H9 (cell line): Measurements from ENCODE around the gene TSPAN32. TPM values are rescaled to one million over a fixed set of nuclear protein-coding genes. Genes with fewer than 3 reads are reported as not detected.

ENCODE experiments used
- DNase-seq: peaks from one replicate; pipeline ENCODE4 v3.0.0-alpha.2; 2017
- H2AFZ ChIP-seq: one replicate; pipeline ENCODE4 v1.6.1; 2013; ENCODE audit warnings: mild to moderate bottlenecking, low read length, control low read depth, moderate library complexity
- H2AK5ac ChIP-seq: 2 replicates; pipeline ENCODE4 v1.6.1; 2013; ENCODE audit warnings: low read length, control low read depth, mixed read lengths; ENCODE audit not compliant: insufficient read length
- H2BK120ac ChIP-seq: one replicate; pipeline ENCODE4 v1.6.1; 2013; ENCODE audit warnings: low read depth, mild to moderate bottlenecking, low read length, control low read depth, inconsistent platforms; ENCODE audit not compliant: poor library complexity, severe bottlenecking
- H2BK12ac ChIP-seq: 2 replicates; pipeline ENCODE4 v1.6.1; 2013; ENCODE audit warnings: low read length, control low read depth, mixed read lengths, low read depth; ENCODE audit not compliant: insufficient read length
- H2BK15ac ChIP-seq: 2 replicates; pipeline ENCODE4 v1.6.1; 2013; ENCODE audit warnings: low read depth, low read length, control low read depth
- H2BK20ac ChIP-seq: one replicate; pipeline ENCODE4 v1.6.1; 2013; ENCODE audit warnings: low read depth, mild to moderate bottlenecking, low read length, control low read depth, inconsistent platforms; ENCODE audit not compliant: poor library complexity, severe bottlenecking
- H2BK5ac ChIP-seq: 2 replicates; pipeline ENCODE4 v1.6.1; 2013; ENCODE audit warnings: low read length, control low read depth, mixed read lengths; ENCODE audit not compliant: insufficient read length
- H3K14ac ChIP-seq: 2 replicates; pipeline ENCODE4 v1.6.1; 2013; ENCODE audit warnings: low read length, control low read depth; ENCODE audit not compliant: insufficient read depth
- H3K18ac ChIP-seq: 2 replicates; pipeline ENCODE4 v1.6.1; 2013; ENCODE audit warnings: low read depth, mild to moderate bottlenecking, mixed read lengths, low read length, control low read depth; ENCODE audit not compliant: insufficient read length
- H3K23ac ChIP-seq: 2 replicates; pipeline ENCODE4 v1.6.1; 2013; ENCODE audit warnings: low read length, control low read depth, mixed read lengths, low read depth; ENCODE audit not compliant: insufficient read length
- H3K23me2 ChIP-seq: 2 replicates; pipeline ENCODE4 v1.6.1; 2013; ENCODE audit warnings: low read depth, mild to moderate bottlenecking, mixed read lengths, low read length, control low read depth; ENCODE audit not compliant: insufficient read length, poor library complexity, severe bottlenecking
- H3K27ac ChIP-seq: 2 replicates; pipeline ENCODE4 v1.5.1; 2013; ENCODE audit warnings: low read length, control low read depth, mixed read lengths, low read depth; ENCODE audit not compliant: insufficient read length
- H3K27me3 ChIP-seq: 2 replicates; pipeline ENCODE4 v1.6.1; 2013; ENCODE audit warnings: low read length, control low read depth, inconsistent platforms; ENCODE audit not compliant: insufficient read depth
- H3K4ac ChIP-seq: 2 replicates; pipeline ENCODE4 v1.6.1; 2013; ENCODE audit warnings: low read depth, mild to moderate bottlenecking, control low read depth, inconsistent platforms, low read length, moderate library complexity
- H3K4me1 ChIP-seq: 2 replicates; pipeline ENCODE4 v1.6.1; 2013; ENCODE audit warnings: low read length, control low read depth, inconsistent platforms; ENCODE audit not compliant: insufficient read depth
- H3K4me2 ChIP-seq: 2 replicates; pipeline ENCODE4 v1.6.1; 2013; ENCODE audit warnings: low read length, control low read depth, mixed read lengths; ENCODE audit not compliant: insufficient read length, insufficient read depth
- H3K56ac ChIP-seq: 2 replicates; pipeline ENCODE4 v1.6.1; 2013; ENCODE audit warnings: low read depth, mild to moderate bottlenecking, mixed read lengths, low read length, control low read depth; ENCODE audit not compliant: insufficient read length
- H3K79me1 ChIP-seq: 2 replicates; pipeline ENCODE4 v1.6.1; 2013; ENCODE audit warnings: low read depth, mild to moderate bottlenecking, moderate library complexity, low read length, control low read depth, inconsistent platforms; ENCODE audit not compliant: insufficient read depth, poor library complexity, severe bottlenecking
- H3K79me2 ChIP-seq: 2 replicates; pipeline ENCODE4 v1.6.1; 2013; ENCODE audit warnings: low read length, control low read depth, inconsistent platforms; ENCODE audit not compliant: insufficient read depth
- H3K9ac ChIP-seq: 2 replicates; pipeline ENCODE4 v1.6.1; 2013; ENCODE audit warnings: low read length, control low read depth, mixed read lengths; ENCODE audit not compliant: insufficient read length; ENCODE audit errors: extremely low read depth
- H3K9me3 ChIP-seq: one replicate; pipeline ENCODE4 v1.6.1; 2013; ENCODE audit warnings: low read depth, low read length, inconsistent platforms; ENCODE audit not compliant: control insufficient read depth
- H3T11ph ChIP-seq: one replicate; pipeline ENCODE4 v1.6.1; 2013; ENCODE audit warnings: mild to moderate bottlenecking, low read length, control low read depth, inconsistent platforms
- H4K20me1 ChIP-seq: one replicate; pipeline ENCODE4 v1.6.1; 2013; ENCODE audit not compliant: control insufficient read depth, insufficient read length, insufficient read depth
- H4K5ac ChIP-seq: 2 replicates; pipeline ENCODE4 v1.6.1; 2013; ENCODE audit warnings: low read depth, mild to moderate bottlenecking, mixed read lengths, low read length, control low read depth; ENCODE audit not compliant: insufficient read length
- H4K8ac ChIP-seq: replicated peaks from 2 replicates; pipeline ENCODE4 v1.6.1; 2013; ENCODE audit warnings: low read length, control low read depth, mixed read lengths, low read depth; ENCODE audit not compliant: insufficient read length
- H4K91ac ChIP-seq: 2 replicates; pipeline ENCODE4 v1.6.1; 2013; ENCODE audit warnings: low read depth, mild to moderate bottlenecking, moderate library complexity, mixed read lengths, low read length, control low read depth; ENCODE audit not compliant: insufficient read length
- H3K27ac Mint-ChIP-seq, 3 experiments: 2 replicates in 2 of 3; 3 replicates in 1 of 3; pipeline ENCODE4 v1.8.0; 2020 to 2021; ENCODE audit warnings: mixed read lengths in 3 of 3, mild to moderate bottlenecking in 1 of 3, moderate library complexity in 1 of 3
- H3K27me3 Mint-ChIP-seq: 2 replicates; pipeline ENCODE4 v1.8.0; 2021; ENCODE audit warnings: low read depth, mild to moderate bottlenecking, moderate library complexity, mixed read lengths
- H3K36me3 Mint-ChIP-seq, 3 experiments: 2 replicates in 2 of 3; 3 replicates in 1 of 3; pipeline ENCODE4 v1.8.0; 2020 to 2021; ENCODE audit warnings: low read depth in 3 of 3, mixed read lengths in 3 of 3; ENCODE audit not compliant: insufficient read depth in 1 of 3
- H3K4me1 Mint-ChIP-seq, 2 experiments: 2 replicates each; pipeline ENCODE4 v1.8.0; 2020; ENCODE audit warnings: mixed read lengths in 2 of 2
- H3K4me3 Mint-ChIP-seq, 2 experiments: 2 replicates in 1 of 2; 3 replicates in 1 of 2; pipeline ENCODE4 v1.8.0; 2020 to 2021; ENCODE audit warnings: mild to moderate bottlenecking in 2 of 2, mixed read lengths in 2 of 2, moderate library complexity in 1 of 2
- H3K9me3 Mint-ChIP-seq, 2 experiments: 2 replicates in 1 of 2; 3 replicates in 1 of 2; pipeline ENCODE4 v1.8.0; 2020; ENCODE audit warnings: mild to moderate bottlenecking in 2 of 2, mixed read lengths in 2 of 2, moderate library complexity in 1 of 2
- CTCF ChIP-seq: fragments of 200-600 bp; sonication (generic); conservative IDR thresholded peaks from 3 replicates; pipeline ENCODE4 v1.8.0; 2021; ENCODE audit warnings: antibody characterized with exemption, mild to moderate bottlenecking
- WGBS: extraction: QIAGEN DNeasy Blood & Tissue Kit; methylation state at CpG from one replicate; pipeline ENCODE4 v1.1.7; 2013; ENCODE audit warnings: missing lambda C conversion rate, low lambda C conversion rate, mixed read lengths; ENCODE audit not compliant: insufficient read length; ENCODE audit errors: extremely low coverage; 5-methylcytosine and 5-hydroxymethylcytosine counted together
- total RNA-seq: library from RNA; stranded (reverse); gene quantifications from 2 replicates; pipeline ENCODE4 v1.2.1, GENCODE V29; 2021

The TSPAN32 gene
- total RNA-seq, 1 experiment from 2014 or later: not detected

- no peaks in the 10 kb centered on the region for H3K23me2 ChIP-seq
- Mint-ChIP-seq H3K27me3 (peaks cover 12% of the 10 kb centered on the region), H3K27ac (no peak overlapping the region; a peak in 1 of 7 replicates), H3K9me3 (no peaks in the 10 kb centered on the region; a peak in 1 of 5 replicates), H3K36me3 (no peaks in the 10 kb centered on the region), H3K4me1 (peaks cover 0 to 7% of the 10 kb centered on the region in 2 experiments; a peak in 1 of 4 replicates), H3K4me3 (no peak overlapping the region)
- H2BK20ac ChIP-seq: no peak overlapping the region
- H2BK120ac ChIP-seq: no peak overlapping the region
- no peak for DNase-seq
- no peaks in the 10 kb centered on the region for H3K79me2 ChIP-seq
- H3K56ac ChIP-seq: no peak overlapping the region
- H3K4me1 ChIP-seq: no peaks in the 10 kb centered on the region; the same call in 1 of the 2 replicates
- no CpG with 5 or more reads among the region's 16 CpGs for WGBS
- no peak for TF ChIP-seq CTCF
- H3K79me1 ChIP-seq: no peaks in the 10 kb centered on the region
- no peak overlapping the region for H2BK12ac ChIP-seq
- no peak overlapping the region for H4K8ac ChIP-seq
- H4K5ac ChIP-seq: no peak overlapping the region
- no peak overlapping the region for H2AK5ac ChIP-seq
- H2BK5ac ChIP-seq: no peak overlapping the region
- no peak overlapping the region for H2BK15ac ChIP-seq
- H3K18ac ChIP-seq: no peak overlapping the region
- no peak overlapping the region for H3K9ac ChIP-seq
- H4K91ac ChIP-seq: no peak overlapping the region
- no peak overlapping the region for H3K14ac ChIP-seq
- no peak overlapping the region for H3K23ac ChIP-seq
- H3T11ph ChIP-seq: no peak overlapping the region
- H3K27ac ChIP-seq: no peak overlapping the region
- H3K4ac ChIP-seq: no peak overlapping the region
- H3K9me3 ChIP-seq: no peaks in the 10 kb centered on the region
- no peak overlapping the region for H2AFZ ChIP-seq
- H3K4me2 ChIP-seq: no peak overlapping the region
- H3K27me3 ChIP-seq: no peaks in the 10 kb centered on the region
- H4K20me1 ChIP-seq: no peaks in the 10 kb centered on the region
Observed at GRCh38 chr11:2302306-2302895, 588 bp downstream of the TSPAN32 start.
